MCF 10A (cell line): ENCODE results near the gene OXCT2. TPM values are rescaled to one million over a fixed set of nuclear protein-coding genes. Genes with fewer than 3 reads are reported as not detected.
"Not testable (repeated sequence)": the region's sequence is repeated elsewhere in the genome, so short reads cannot be mapped to it uniquely, and the experiment has no call there.

Experiments used
- BruUV-seq: library from RNA; stranded (reverse); fragments of 400-500 nt; replicated peaks from 2 replicates; lab custom pipeline; 2021; lab: Mats Ljungman, UMichigan
- CTCF ChIA-PET: fragments of 300-600 bp; sonication (Branson Sonifier 250); formaldehyde crosslinking; extraction: SDS; loops from one replicate; lab custom pipeline; 2021; ENCODE audit warnings: antibody characterized with exemption, inconsistent platforms; lab: Yijun Ruan, JAX
- POLR2A ChIA-PET: fragments of 300-600, 350-650 bp; sonication (Branson Sonifier 250); formaldehyde crosslinking; extraction: SDS; loops from one replicate; lab custom pipeline; 2020; ENCODE audit warnings: antibody characterized with exemption, inconsistent platforms; lab: Yijun Ruan, JAX
- DNase-seq: peaks from one replicate; pipeline ENCODE4 v3.0.0-alpha.2; 2018; ENCODE audit not compliant: unreplicated experiment
- H3K27ac Mint-ChIP-seq: one replicate; pipeline ENCODE4 v1.8.0; 2022; ENCODE audit warnings: mild to moderate bottlenecking, low read depth, mixed read lengths; ENCODE audit not compliant: unreplicated experiment
- H3K27me3 Mint-ChIP-seq: one replicate; pipeline ENCODE4 v1.8.0; 2022; ENCODE audit warnings: mixed read lengths; ENCODE audit not compliant: insufficient read depth, unreplicated experiment
- H3K36me3 Mint-ChIP-seq: one replicate; pipeline ENCODE4 v1.8.0; 2022; ENCODE audit warnings: mild to moderate bottlenecking, moderate library complexity, mixed read lengths; ENCODE audit not compliant: insufficient read depth, unreplicated experiment
- H3K4me1 Mint-ChIP-seq: one replicate; pipeline ENCODE4 v1.8.0; 2022; ENCODE audit warnings: mixed read lengths; ENCODE audit not compliant: insufficient read depth, unreplicated experiment
- H3K4me3 Mint-ChIP-seq: one replicate; pipeline ENCODE4 v1.8.0; 2022; ENCODE audit warnings: mild to moderate bottlenecking, moderate library complexity, mixed read lengths; ENCODE audit not compliant: unreplicated experiment
- H3K9me3 Mint-ChIP-seq: one replicate; pipeline ENCODE4 v1.8.0; 2022; ENCODE audit warnings: mixed read lengths; ENCODE audit not compliant: unreplicated experiment
- intact Hi-C: fragments of 100-400 bp; cut with micrococcal nuclease; formaldehyde crosslinking; loops from 2 replicates; pipeline ENCODE4 v1.14.1; 2022
- total RNA-seq: library from RNA; stranded (reverse); gene quantifications from 2 replicates; pipeline ENCODE4 v1.2.3, GENCODE V29; 2022
- TF ChIP-seq, protein P1 (sequence below): fragments of 200-600 bp; IDR thresholded peaks from one replicate; pipeline ENCODE4 v1.8.0; 2022; ENCODE audit warnings: antibody characterized with exemption, mild to moderate bottlenecking; ENCODE audit not compliant: unreplicated experiment

Gene OXCT2
- total RNA-seq, 1 experiment from 2014 or later, result not detected

DNA sequence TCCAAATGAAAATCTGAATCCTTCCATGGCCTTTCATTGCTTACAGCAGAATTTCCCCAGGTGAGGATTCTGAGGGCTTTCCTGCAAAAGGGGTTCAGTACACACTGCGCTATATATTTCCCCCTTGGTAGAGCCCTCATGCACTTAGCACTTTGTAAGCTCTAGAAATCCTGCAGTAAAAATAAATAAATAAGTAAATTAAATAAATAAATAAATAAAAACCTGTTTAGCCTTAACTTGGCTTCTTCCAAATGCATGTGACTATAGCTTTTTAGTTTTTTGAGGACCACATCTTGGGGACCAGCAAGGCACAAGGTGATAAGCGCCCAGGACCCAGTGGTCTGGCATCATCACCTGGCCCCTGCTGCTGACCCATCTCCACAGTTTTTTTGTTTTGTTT is 20.7 kb upstream of the OXCT2 start:
- ChIA-PET CTCF (no interaction called here), POLR2A (interaction anchor here (0.7 to 1.1 kb wide), 2 partner anchors 316 to 504 kb away, joined by 3 to 4 read pairs; no protein-coding TSS in a partner anchor)
- BruUV-seq, result no TSS peak
- intact Hi-C loops, result no loop called here
- no peak overlapping the region for H3K4me3 Mint-ChIP-seq
- peaks cover 13% of the 10 kb centered on the region for H3K4me1 Mint-ChIP-seq
- H3K36me3 Mint-ChIP-seq, result no peaks in the 10 kb centered on the region
- TF ChIP-seq, protein P1, sequence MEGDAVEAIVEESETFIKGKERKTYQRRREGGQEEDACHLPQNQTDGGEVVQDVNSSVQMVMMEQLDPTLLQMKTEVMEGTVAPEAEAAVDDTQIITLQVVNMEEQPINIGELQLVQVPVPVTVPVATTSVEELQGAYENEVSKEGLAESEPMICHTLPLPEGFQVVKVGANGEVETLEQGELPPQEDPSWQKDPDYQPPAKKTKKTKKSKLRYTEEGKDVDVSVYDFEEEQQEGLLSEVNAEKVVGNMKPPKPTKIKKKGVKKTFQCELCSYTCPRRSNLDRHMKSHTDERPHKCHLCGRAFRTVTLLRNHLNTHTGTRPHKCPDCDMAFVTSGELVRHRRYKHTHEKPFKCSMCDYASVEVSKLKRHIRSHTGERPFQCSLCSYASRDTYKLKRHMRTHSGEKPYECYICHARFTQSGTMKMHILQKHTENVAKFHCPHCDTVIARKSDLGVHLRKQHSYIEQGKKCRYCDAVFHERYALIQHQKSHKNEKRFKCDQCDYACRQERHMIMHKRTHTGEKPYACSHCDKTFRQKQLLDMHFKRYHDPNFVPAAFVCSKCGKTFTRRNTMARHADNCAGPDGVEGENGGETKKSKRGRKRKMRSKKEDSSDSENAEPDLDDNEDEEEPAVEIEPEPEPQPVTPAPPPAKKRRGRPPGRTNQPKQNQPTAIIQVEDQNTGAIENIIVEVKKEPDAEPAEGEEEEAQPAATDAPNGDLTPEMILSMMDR, result no peak
- H3K27me3 Mint-ChIP-seq, result no peaks in the 10 kb centered on the region
- no peaks in the 10 kb centered on the region for H3K9me3 Mint-ChIP-seq
- H3K27ac Mint-ChIP-seq, result no peak overlapping the region
- DNase-seq, result no peak

DNA sequence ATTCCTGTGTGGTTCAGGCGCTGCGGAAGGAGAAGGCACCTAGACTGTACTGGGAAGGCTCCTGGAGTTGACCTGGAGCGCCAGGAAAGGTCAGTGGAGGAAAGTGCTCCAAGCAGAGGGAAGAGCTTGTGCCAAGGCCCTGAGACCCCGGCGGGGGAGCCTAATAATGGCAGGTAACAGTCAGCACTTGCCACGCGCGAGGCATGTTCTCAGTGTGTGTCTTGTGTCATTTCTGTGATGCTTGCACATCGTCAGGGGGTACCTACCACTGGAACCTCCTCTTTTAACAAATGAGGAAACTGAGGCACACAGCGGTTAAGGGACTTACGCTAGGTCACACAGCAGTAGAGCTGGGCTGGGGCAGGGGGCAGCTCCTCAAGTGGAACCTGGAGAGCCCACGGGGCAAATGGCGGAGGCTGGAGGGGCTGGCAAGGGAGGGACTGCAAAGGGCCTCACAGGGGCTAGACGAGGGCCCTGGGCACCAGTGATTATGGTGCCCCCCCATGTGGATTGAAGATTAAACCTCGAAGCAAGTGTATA is 18.5 kb upstream of the OXCT2 start:
- TF ChIP-seq, protein P1, result no peak
- Mint-ChIP-seq H3K4me1 (peaks cover 13% of the 10 kb centered on the region), H3K36me3 (no peaks in the 10 kb centered on the region), H3K27me3 (no peaks in the 10 kb centered on the region), H3K27ac (peak overlapping the region; percentile 27), H3K4me3 (peak overlapping the region; percentile 78), H3K9me3 (no peaks in the 10 kb centered on the region)
- DNase-seq, result no peak
- intact Hi-C loops, result no loop called here
- POLR2A ChIA-PET, result interaction anchor here (0.9 to 1.9 kb wide), 2 partner anchors 50 to 104 kb away, joined by 3 to 7 read pairs; partner anchors contain the start of gene PPIE
- CTCF ChIA-PET, result interaction anchor here (0.6 to 0.7 kb wide), 2 partner anchors 195 to 660 kb away, joined by 3 read pairs; no protein-coding TSS in a partner anchor
- TSS peak; percentile 54 for BruUV-seq

DNA sequence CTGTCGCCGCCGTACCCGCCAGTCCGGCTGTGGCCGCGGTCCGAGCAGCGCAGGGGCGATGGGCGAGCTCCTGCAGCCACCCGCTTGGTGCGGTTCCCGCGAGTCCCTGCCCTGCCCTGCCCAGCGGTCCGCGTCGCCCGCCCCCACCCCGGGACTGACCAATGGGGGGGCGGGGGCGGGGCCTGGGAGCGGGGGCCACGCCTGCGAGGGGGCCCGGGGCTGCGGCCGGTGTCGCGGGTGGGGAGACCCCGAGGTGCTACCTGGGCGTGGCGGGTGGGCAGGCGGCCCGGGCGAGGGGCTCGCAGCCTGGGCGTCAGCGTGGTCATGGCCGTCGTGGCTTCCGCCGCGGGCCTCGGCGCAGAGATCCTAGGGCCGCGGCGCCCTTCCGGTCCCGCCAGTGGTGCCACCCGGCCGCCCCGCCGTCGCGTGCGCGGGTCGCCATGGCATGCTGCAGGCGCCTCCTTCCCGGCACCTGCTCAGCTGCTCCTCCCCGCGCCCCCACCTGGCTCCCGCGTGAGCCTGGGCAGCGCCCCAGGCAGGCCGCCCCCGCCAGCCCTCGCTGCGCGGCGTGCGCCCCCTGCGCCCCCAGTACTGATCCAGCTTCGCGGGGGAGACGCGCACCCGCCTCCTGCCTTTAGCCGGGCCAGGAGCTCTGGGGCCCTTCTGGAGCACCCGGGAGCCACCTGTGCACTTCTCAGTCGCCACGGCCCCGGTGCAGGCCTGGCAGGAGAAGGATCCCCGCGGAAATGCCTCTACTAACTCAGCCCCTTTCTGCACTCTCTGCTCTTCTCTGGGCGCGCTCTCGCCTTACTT is 17.8 kb upstream of the OXCT2 start, which contains the start of gene BMP8B:
BMP8B (minus strand) TSS at position 108 of the 813 bp plus-strand sequence. CDS start 380 bp downstream, outside the sequence.
- Mint-ChIP-seq H3K27me3 (no peaks in the 10 kb centered on the region), H3K27ac (peak within 1 kb of the TSS; percentile 27), H3K36me3 (no peaks in the 10 kb centered on the region), H3K4me1 (peaks cover 13% of the 10 kb centered on the region), H3K4me3 (peak within 1 kb of the TSS; percentile 78), H3K9me3 (no peaks in the 10 kb centered on the region)
- ChIA-PET POLR2A (interaction anchor here (0.9 to 1.9 kb wide), 2 partner anchors 50 to 104 kb away, joined by 3 to 7 read pairs; partner anchors contain the start of gene PPIE), CTCF (interaction anchor here (0.6 to 0.7 kb wide), 2 partner anchors 194 to 661 kb away, joined by 3 read pairs; no protein-coding TSS in a partner anchor)
- TF ChIP-seq, protein P1, result no peak
- DNase-seq, result peak; percentile 67
- no TSS peak for BruUV-seq
- intact Hi-C loops, result no loop called here

DNA sequence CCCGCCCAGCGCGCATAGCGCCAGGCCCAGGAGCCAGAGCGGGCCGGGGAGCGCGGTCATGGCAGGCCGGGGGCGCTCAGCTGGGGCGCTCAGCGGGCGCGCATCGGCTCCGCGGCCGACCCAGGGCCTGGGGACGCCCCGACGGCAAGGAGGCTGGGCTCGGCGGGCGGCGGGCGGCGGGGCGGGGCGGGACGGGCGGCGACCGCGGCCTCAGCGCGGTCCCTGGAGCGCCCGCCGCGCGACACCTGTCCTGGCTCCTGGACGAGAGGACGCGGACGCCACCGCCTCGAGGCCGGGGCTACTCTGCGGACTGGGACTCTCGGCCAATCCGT is 17.2 kb upstream of the OXCT2 start:
- Mint-ChIP-seq H3K36me3 (no peaks in the 10 kb centered on the region), H3K9me3 (no peaks in the 10 kb centered on the region), H3K27ac (no peak overlapping the region), H3K4me1 (peaks cover 13% of the 10 kb centered on the region), H3K4me3 (peak overlapping the region; percentile 78), H3K27me3 (no peaks in the 10 kb centered on the region)
- ChIA-PET POLR2A (interaction anchor here (1.9 kb wide), 1 partner anchor 49 kb away, joined by 7 read pairs; the partner anchor contains the start of gene PPIE), CTCF (no interaction called here)
- TF ChIP-seq, protein P1, result no peak
- no TSS peak for BruUV-seq
- intact Hi-C loops, result no loop called here
- no peak for DNase-seq

DNA sequence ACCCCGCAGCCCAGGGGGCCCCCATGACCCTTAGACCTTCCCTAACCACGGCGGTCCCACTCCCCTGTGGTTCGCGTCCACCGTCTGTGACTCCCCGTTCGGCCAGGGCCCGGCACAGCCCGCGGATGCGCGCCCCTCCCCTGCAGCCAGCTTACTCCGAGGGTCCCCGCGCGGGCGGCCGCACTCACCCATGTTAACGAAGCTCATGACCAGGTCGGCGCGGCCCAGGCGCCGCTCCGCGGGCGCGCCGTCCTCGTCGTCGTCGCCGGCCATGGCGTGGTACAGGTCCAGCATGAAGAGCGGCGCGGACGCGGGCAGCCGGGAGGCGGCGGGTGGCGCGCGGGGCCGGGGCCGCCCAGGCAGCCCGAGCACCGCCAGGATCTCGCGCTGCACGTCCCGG is 16.8 kb upstream of the OXCT2 start:
- H3K9me3 Mint-ChIP-seq, H3K36me3 Mint-ChIP-seq, H3K27ac Mint-ChIP-seq, H3K4me3 Mint-ChIP-seq, DNase-seq, intact Hi-C loops, BruUV-seq, CTCF ChIA-PET, H3K27me3 Mint-ChIP-seq: not testable (repeated sequence)
- peaks cover 13% of the 10 kb centered on the region for H3K4me1 Mint-ChIP-seq
- POLR2A ChIA-PET, result interaction anchor here (1.9 kb wide), 1 partner anchor 49 kb away, joined by 7 read pairs; the partner anchor contains the start of gene PPIE
